Measurements from ENCODE around the gene ERN2. TPM values are rescaled to one million over a fixed set of nuclear protein-coding genes. Genes with fewer than 3 reads are reported as not detected.

The ERN2 gene
- total RNA-seq, 1 experiment from 2014 or later: 3.9 TPM

GRCh38 chr16:23705517-23705902 is 7.5 kb downstream of the ERN2 start:
- Histone ChIP-seq H3K4me2 (no peak overlapping the region), H3K27me3 (ENCODE audit: insufficient read depth, low read depth) (no peaks in the 10 kb centered on the region), H3K9me2 (ENCODE audit: insufficient read depth) (no peaks in the 10 kb centered on the region), H3K27ac (no peak overlapping the region), H3K79me2 (ENCODE audit: low read depth) (no peaks in the 10 kb centered on the region), H3K36me3 (ENCODE audit: low read depth) (no peaks in the 10 kb centered on the region), H4K20me1 (ENCODE audit: insufficient read depth) (no peaks in the 10 kb centered on the region), H3K9me3 (ENCODE audit: insufficient read depth, low read depth) (no peaks in the 10 kb centered on the region), H2AFZ (no peak overlapping the region), H3F3A (ENCODE audit: insufficient read depth, low read depth) (no peaks in the 10 kb centered on the region; the same call in 1 of the 2 replicates), H3K4me3 (no peak overlapping the region), H3K4me1 (replicated peaks; ENCODE audit: insufficient read depth) (no peaks in the 10 kb centered on the region; the same call in 1 of the 2 replicates)
- no TSS peak for BruUV-seq (replicated peaks)
- no peak for TF ChIP-seq EZH2 (IDR thresholded peaks at IDR 0.05; ENCODE audit: low read depth)
- TF ChIP-seq, protein P1, sequence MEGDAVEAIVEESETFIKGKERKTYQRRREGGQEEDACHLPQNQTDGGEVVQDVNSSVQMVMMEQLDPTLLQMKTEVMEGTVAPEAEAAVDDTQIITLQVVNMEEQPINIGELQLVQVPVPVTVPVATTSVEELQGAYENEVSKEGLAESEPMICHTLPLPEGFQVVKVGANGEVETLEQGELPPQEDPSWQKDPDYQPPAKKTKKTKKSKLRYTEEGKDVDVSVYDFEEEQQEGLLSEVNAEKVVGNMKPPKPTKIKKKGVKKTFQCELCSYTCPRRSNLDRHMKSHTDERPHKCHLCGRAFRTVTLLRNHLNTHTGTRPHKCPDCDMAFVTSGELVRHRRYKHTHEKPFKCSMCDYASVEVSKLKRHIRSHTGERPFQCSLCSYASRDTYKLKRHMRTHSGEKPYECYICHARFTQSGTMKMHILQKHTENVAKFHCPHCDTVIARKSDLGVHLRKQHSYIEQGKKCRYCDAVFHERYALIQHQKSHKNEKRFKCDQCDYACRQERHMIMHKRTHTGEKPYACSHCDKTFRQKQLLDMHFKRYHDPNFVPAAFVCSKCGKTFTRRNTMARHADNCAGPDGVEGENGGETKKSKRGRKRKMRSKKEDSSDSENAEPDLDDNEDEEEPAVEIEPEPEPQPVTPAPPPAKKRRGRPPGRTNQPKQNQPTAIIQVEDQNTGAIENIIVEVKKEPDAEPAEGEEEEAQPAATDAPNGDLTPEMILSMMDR (conservative IDR thresholded peaks at IDR 0.05): no peak
- ChIA-PET POLR2A (ENCODE audit: unreplicated experiment) (no interaction called here), CTCF (no interaction called here)
- no peak for DNase-seq
- intact Hi-C loops (cut with micrococcal nuclease; ENCODE audit: unreplicated experiment): no loop called here

- Histone ChIP-seq H3K4me1 (replicated peaks; ENCODE audit: insufficient read depth) (no peaks in the 10 kb centered on the region), H3F3A (ENCODE audit: insufficient read depth, low read depth) (no peaks in the 10 kb centered on the region), H3K79me2 (ENCODE audit: low read depth) (no peaks in the 10 kb centered on the region), H3K4me2 (no peak overlapping the region), H3K4me3 (no peak overlapping the region), H3K9me2 (ENCODE audit: insufficient read depth) (no peaks in the 10 kb centered on the region), H3K27me3 (ENCODE audit: insufficient read depth, low read depth) (no peaks in the 10 kb centered on the region), H2AFZ (no peak overlapping the region), H3K9me3 (ENCODE audit: insufficient read depth, low read depth) (no peaks in the 10 kb centered on the region), H4K20me1 (ENCODE audit: insufficient read depth) (no peaks in the 10 kb centered on the region), H3K36me3 (ENCODE audit: low read depth) (no peaks in the 10 kb centered on the region), H3K27ac (no peak overlapping the region)
- intact Hi-C loops (cut with micrococcal nuclease; ENCODE audit: unreplicated experiment): no loop called here
- CTCF ChIA-PET: no interaction called here
- no peak for DNase-seq
- POLR2A ChIA-PET (ENCODE audit: unreplicated experiment): no interaction called here
- no TSS peak for BruUV-seq (replicated peaks)
- TF ChIP-seq, protein P1 (conservative IDR thresholded peaks at IDR 0.05): no peak
- no peak for TF ChIP-seq EZH2 (IDR thresholded peaks at IDR 0.05; ENCODE audit: low read depth)
These were observed 8.1 kb downstream of the ERN2 start for GRCh38 chr16:23704772-23705516.

DNA sequence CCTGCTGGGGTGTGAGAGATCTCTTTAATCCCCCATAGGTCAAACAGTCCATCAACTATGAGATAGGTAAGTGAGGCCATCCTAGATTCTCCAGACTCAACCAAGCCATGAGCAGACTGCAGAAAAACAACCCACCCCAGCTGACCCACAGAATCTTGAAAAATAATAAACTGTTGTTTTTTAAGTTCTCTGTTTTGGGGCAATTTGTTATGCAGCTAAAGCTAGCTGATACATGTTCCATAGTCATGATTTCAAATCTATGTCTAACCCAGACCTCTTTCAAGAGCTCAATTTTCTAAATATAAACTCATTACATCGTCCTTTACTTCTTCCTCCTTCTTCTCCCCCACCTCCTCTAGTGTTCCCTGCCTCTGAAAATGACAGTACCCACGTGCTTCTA is 10.1 kb downstream of the ERN2 start:
- no peaks in the 10 kb centered on the region for H4K20me1 ChIP-seq (ENCODE audit: insufficient read depth)
- H3K27ac ChIP-seq: no peak overlapping the region
- TF ChIP-seq EZH2 (IDR thresholded peaks at IDR 0.05; ENCODE audit: low read depth): no peak
- TF ChIP-seq, protein P1 (conservative IDR thresholded peaks at IDR 0.05): no peak
- H3K4me3 ChIP-seq: no peak overlapping the region
- H2AFZ ChIP-seq: no peak overlapping the region
- peaks cover 13% of the 10 kb centered on the region for H3K4me1 ChIP-seq (replicated peaks; ENCODE audit: insufficient read depth)
- no peaks in the 10 kb centered on the region for H3K79me2 ChIP-seq (ENCODE audit: low read depth)
- no peaks in the 10 kb centered on the region for H3K36me3 ChIP-seq (ENCODE audit: low read depth)
- intact Hi-C loops (cut with micrococcal nuclease; ENCODE audit: unreplicated experiment): no loop called here
- DNase-seq: no peak
- H3K27me3 ChIP-seq (ENCODE audit: insufficient read depth, low read depth): no peaks in the 10 kb centered on the region
- ChIA-PET CTCF (no interaction called here), POLR2A (ENCODE audit: unreplicated experiment) (interaction anchor here (0.7 kb wide), 1 partner anchor 19 kb away, joined by 7 read pairs; no protein-coding TSS in a partner anchor)
- BruUV-seq (replicated peaks): no TSS peak
- no peaks in the 10 kb centered on the region for H3K9me2 ChIP-seq (ENCODE audit: insufficient read depth)
- peaks cover 3% of the 10 kb centered on the region for H3K9me3 ChIP-seq (ENCODE audit: insufficient read depth, low read depth)
- H3K4me2 ChIP-seq: no peak overlapping the region
- H3F3A ChIP-seq (ENCODE audit: insufficient read depth, low read depth): no peaks in the 10 kb centered on the region

All from PC-9 (cell line).